Measurements from ENCODE around the gene CYP2U1. TPM values are rescaled to one million over a fixed set of nuclear protein-coding genes. Genes with fewer than 3 reads are reported as not detected.
"Not testable (repeated sequence)": the region's sequence is repeated elsewhere in the genome, so short reads cannot be mapped to it uniquely, and the experiment has no call there.

The CYP2U1 gene
- total RNA-seq, 1 donor from 2014 or later, result 0.96 TPM

GRCh38 chr4:107937040-107937439 lies 5.7 kb downstream of the CYP2U1 start:
- H3K4me1 Mint-ChIP-seq, result peaks cover 17% of the 10 kb centered on the region
- H3K27ac Mint-ChIP-seq, result no peak overlapping the region
- peaks cover 2% of the 10 kb centered on the region for H3K36me3 Mint-ChIP-seq (ENCODE audit: low read depth)
- peaks cover 6% of the 10 kb centered on the region for H3K27me3 Mint-ChIP-seq
- peaks cover 5% of the 10 kb centered on the region for H3K9me3 Mint-ChIP-seq
- no peak for DNase-seq
- intact Hi-C loops (cut with micrococcal nuclease), result no loop called here
- H3K4me3 Mint-ChIP-seq, result peak overlapping the region; percentile 5

- Mint-ChIP-seq H3K36me3 (ENCODE audit: low read depth) (peaks cover 2% of the 10 kb centered on the region), H3K27ac (no peak overlapping the region), H3K27me3 (no peaks in the 10 kb centered on the region), H3K4me1 (peaks cover 10% of the 10 kb centered on the region), H3K9me3 (peaks cover 5% of the 10 kb centered on the region), H3K4me3 (no peak overlapping the region)
- DNase-seq, result no peak
- intact Hi-C loops (cut with micrococcal nuclease), result no loop called here
Observed at GRCh38 chr4:107939307-107939706, 8.0 kb downstream of the CYP2U1 start.

- H3K27ac Mint-ChIP-seq, result no peak overlapping the region
- H3K4me1 Mint-ChIP-seq, result no peaks in the 10 kb centered on the region
- DNase-seq, result no peak
- H3K4me3 Mint-ChIP-seq, result no peak overlapping the region
- no peaks in the 10 kb centered on the region for H3K9me3 Mint-ChIP-seq
- intact Hi-C loops (cut with micrococcal nuclease), result no loop called here
- H3K36me3 Mint-ChIP-seq (ENCODE audit: low read depth), result no peaks in the 10 kb centered on the region
- H3K27me3 Mint-ChIP-seq, result no peaks in the 10 kb centered on the region
Observed at GRCh38 chr4:107945809-107946208, 14.5 kb downstream of the CYP2U1 start.

GRCh38 chr4:107950746-107951540 lies 19.6 kb downstream of the CYP2U1 start:
- Mint-ChIP-seq H3K4me3 (no peak overlapping the region), H3K27me3 (no peaks in the 10 kb centered on the region), H3K9me3 (peaks cover 9% of the 10 kb centered on the region), H3K4me1 (no peaks in the 10 kb centered on the region), H3K27ac (no peak overlapping the region), H3K36me3 (ENCODE audit: low read depth) (peaks cover 2% of the 10 kb centered on the region)
- no peak for DNase-seq
- intact Hi-C loops (cut with micrococcal nuclease), result no loop called here

- H3K27me3 Mint-ChIP-seq, result no peaks in the 10 kb centered on the region
- no peak overlapping the region for H3K27ac Mint-ChIP-seq
- H3K4me1 Mint-ChIP-seq, result no peaks in the 10 kb centered on the region
Observed at GRCh38 chr4:107951551-107951950, 20.2 kb downstream of the CYP2U1 start.

GRCh38 chr4:107956011-107956410 lies 24.7 kb downstream of the CYP2U1 start:
- H3K27me3 Mint-ChIP-seq, result peaks cover 6% of the 10 kb centered on the region
- H3K27ac Mint-ChIP-seq, result no peak overlapping the region
- H3K4me1 Mint-ChIP-seq, result no peaks in the 10 kb centered on the region
- H3K36me3 Mint-ChIP-seq (ENCODE audit: low read depth), result peaks cover 2% of the 10 kb centered on the region
- intact Hi-C loops (cut with micrococcal nuclease), result no loop called here
- peaks cover 25% of the 10 kb centered on the region for H3K9me3 Mint-ChIP-seq
- no peak overlapping the region for H3K4me3 Mint-ChIP-seq
- no peak for DNase-seq

More at GRCh38 chr4:107951551-107951950, 20.2 kb downstream of the CYP2U1 start:
- peaks cover 15% of the 10 kb centered on the region for H3K9me3 Mint-ChIP-seq
- H3K4me3 Mint-ChIP-seq, result no peak overlapping the region
- H3K36me3 Mint-ChIP-seq (ENCODE audit: low read depth), result peaks cover 2% of the 10 kb centered on the region
- no peak for DNase-seq
- intact Hi-C loops (cut with micrococcal nuclease), result no loop called here

- Mint-ChIP-seq H3K36me3 (ENCODE audit: low read depth) (no peaks in the 10 kb centered on the region), H3K4me1 (no peaks in the 10 kb centered on the region), H3K27me3 (peaks cover 10% of the 10 kb centered on the region), H3K27ac (no peak overlapping the region), H3K9me3 (no peaks in the 10 kb centered on the region), H3K4me3 (no peak overlapping the region)
- no peak for DNase-seq
- intact Hi-C loops (cut with micrococcal nuclease), result no loop called here
Observed at GRCh38 chr4:107966903-107967302, 35.6 kb downstream of the CYP2U1 start.

- H3K36me3 Mint-ChIP-seq (ENCODE audit: low read depth); H3K9me3 Mint-ChIP-seq; H3K27ac Mint-ChIP-seq; H3K4me3 Mint-ChIP-seq; H3K4me1 Mint-ChIP-seq; DNase-seq; intact Hi-C loops (cut with micrococcal nuclease): not testable (repeated sequence)
- H3K27me3 Mint-ChIP-seq, result peaks cover 12% of the 10 kb centered on the region
Observed at GRCh38 chr4:107967519-107967918, 36.2 kb downstream of the CYP2U1 start.

- H3K36me3 Mint-ChIP-seq (ENCODE audit: low read depth); H3K4me1 Mint-ChIP-seq; H3K9me3 Mint-ChIP-seq; DNase-seq; H3K27ac Mint-ChIP-seq; intact Hi-C loops (cut with micrococcal nuclease); H3K4me3 Mint-ChIP-seq: not testable (repeated sequence)
- peaks cover 12% of the 10 kb centered on the region for H3K27me3 Mint-ChIP-seq
Observed at GRCh38 chr4:107967921-107968320, 36.6 kb downstream of the CYP2U1 start.

- no peak overlapping the region for H3K4me3 Mint-ChIP-seq
- peaks cover 12% of the 10 kb centered on the region for H3K27me3 Mint-ChIP-seq
- intact Hi-C loops (cut with micrococcal nuclease), result no loop called here
- H3K9me3 Mint-ChIP-seq, result peaks cover 4% of the 10 kb centered on the region
- H3K36me3 Mint-ChIP-seq (ENCODE audit: low read depth), result no peaks in the 10 kb centered on the region
- DNase-seq, result no peak
- H3K4me1 Mint-ChIP-seq, result no peaks in the 10 kb centered on the region
- H3K27ac Mint-ChIP-seq, result no peak overlapping the region
Observed at GRCh38 chr4:107970063-107970798, 38.9 kb downstream of the CYP2U1 start.

GRCh38 chr4:107972605-107973004 lies 41.3 kb downstream of the CYP2U1 start:
- no peak for DNase-seq
- intact Hi-C loops (cut with micrococcal nuclease), result no loop called here

GRCh38 chr4:107974523-107974922 lies 43.2 kb downstream of the CYP2U1 start:
- DNase-seq, result no peak
- intact Hi-C loops (cut with micrococcal nuclease), result no loop called here
- Mint-ChIP-seq H3K9me3 (peaks cover 9% of the 10 kb centered on the region), H3K36me3 (ENCODE audit: low read depth) (no peaks in the 10 kb centered on the region), H3K27ac (no peak overlapping the region), H3K4me3 (no peak overlapping the region), H3K4me1 (no peaks in the 10 kb centered on the region), H3K27me3 (peaks cover 2% of the 10 kb centered on the region)

More at GRCh38 chr4:107972605-107973004, 41.3 kb downstream of the CYP2U1 start:
- Mint-ChIP-seq H3K36me3 (ENCODE audit: low read depth) (no peaks in the 10 kb centered on the region), H3K4me3 (no peak overlapping the region), H3K27ac (no peak overlapping the region), H3K4me1 (no peaks in the 10 kb centered on the region), H3K9me3 (peaks cover 9% of the 10 kb centered on the region), H3K27me3 (peaks cover 2% of the 10 kb centered on the region)

- Mint-ChIP-seq H3K27me3 (peaks cover under 1% of the 10 kb centered on the region), H3K4me1 (peaks cover 2% of the 10 kb centered on the region), H3K27ac (no peak overlapping the region), H3K36me3 (ENCODE audit: low read depth) (no peaks in the 10 kb centered on the region), H3K4me3 (no peak overlapping the region), H3K9me3 (peaks cover 13% of the 10 kb centered on the region)
- intact Hi-C loops (cut with micrococcal nuclease), result no loop called here
- no peak for DNase-seq
Observed at GRCh38 chr4:107977482-107977881, 46.1 kb downstream of the CYP2U1 start.

GRCh38 chr4:107977966-107978705 lies 46.8 kb downstream of the CYP2U1 start:
- Mint-ChIP-seq H3K36me3 (ENCODE audit: low read depth) (no peaks in the 10 kb centered on the region), H3K4me3 (no peak overlapping the region), H3K27me3 (no peaks in the 10 kb centered on the region), H3K4me1 (peaks cover 2% of the 10 kb centered on the region), H3K9me3 (peaks cover 13% of the 10 kb centered on the region), H3K27ac (no peak overlapping the region)
- DNase-seq, result no peak
- intact Hi-C loops (cut with micrococcal nuclease), result no loop called here
